ENCODE data around the gene TNPO2. TPM values are rescaled to one million over a fixed set of nuclear protein-coding genes. Genes with fewer than 3 reads are reported as not detected.

Gene TNPO2
- total and polyA plus RNA-seq, 2 of the 13 experiments (the other 11 are each of a cell fraction or from before 2014, with no cell fraction given), result 31.7 to 61.0 TPM

- H3K9ac ChIP-seq (ENCODE audit: insufficient read depth, low read depth, low read length), result no peak overlapping the region
- WGBS (ENCODE audit: low lambda C conversion rate), result 100% methylated on average over 2 of the region's 2 CpGs
- H4K20me1 ChIP-seq (ENCODE audit: insufficient read depth, low read length), result peaks cover 4% of the 10 kb centered on the region; the same call in 1 of the 2 replicates
- TF ChIP-seq SALL2 (CRISPR knock-in tag; IDR thresholded peaks at IDR 0.05) (no peak), MIXL1 (CRISPR knock-in tag; IDR thresholded peaks at IDR 0.05) (no peak), FOXA1 (IDR thresholded peaks at IDR 0.05) (no peak), FOXA1 (CRISPR knock-in tag; IDR thresholded peaks at IDR 0.05) (no peak), FOXP4 (CRISPR knock-in tag; IDR thresholded peaks at IDR 0.05) (no peak), DZIP1 (CRISPR knock-in tag; IDR thresholded peaks at IDR 0.05) (no peak), PRDM15 (CRISPR knock-in tag; IDR thresholded peaks at IDR 0.05) (no peak), ZNF580 (CRISPR knock-in tag; IDR thresholded peaks at IDR 0.05; ENCODE audit: borderline replicate concordance, low read depth) (no peak), SKI (IDR thresholded peaks at IDR 0.05; ENCODE audit: partially characterized antibody) (no peak), MYC (CRISPR knock-in tag; IDR thresholded peaks at IDR 0.05; ENCODE audit: borderline replicate concordance) (no peak), ZNF549 (CRISPR knock-in tag; IDR thresholded peaks at IDR 0.05) (no peak), UBTF (CRISPR knock-in tag; IDR thresholded peaks at IDR 0.05) (no peak)
- H3K79me2 ChIP-seq (ENCODE audit: insufficient read depth, low read length), result peaks cover 26% of the 10 kb centered on the region
- FAIRE-seq (no peak), DNase-seq (ENCODE audit: low spot score) (no peak), ATAC-seq (no peak)
- no peak overlapping the region for H2AFZ ChIP-seq (ENCODE audit: low read length)
- H3K27me3 ChIP-seq (ENCODE audit: control insufficient read depth in 1 of 2, insufficient read depth in 2 of 2, low read length in 2 of 2), result no peaks in the 10 kb centered on the region; a peak in 1 of 5 replicates
- in situ Hi-C loops (cut with HindIII; ENCODE audit: extremely low pct_ligation_motif_present, low pct_unique_long_range_greater_than_20kb), result no loop called here
- H3K36me3 ChIP-seq (replicated peaks in 1 of 2; ENCODE audit: control insufficient read depth in 1 of 2, insufficient read depth in 2 of 2, low read length in 2 of 2), result peaks cover 17 to 27% of the 10 kb centered on the region in 2 experiments
- ChIA-PET CTCF (ENCODE audit: low intra/inter-chr PET ratio, low total read pairs) (no interaction called here), POLR2A (no interaction called here)
- no peak overlapping the region for H3K4me3 ChIP-seq (replicated peaks in 1 of 3; ENCODE audit: insufficient read depth in 1 of 3, low read depth in 2 of 3, low read length in 3 of 3)
- intact Hi-C loops (cut with micrococcal nuclease; ENCODE audit: unreplicated experiment), result no loop called here
- H3K4me2 ChIP-seq (ENCODE audit: low read depth, low read length), result no peak overlapping the region
- H3K27ac ChIP-seq (ENCODE audit: extremely low read length, insufficient read depth, low read length), result no peak overlapping the region
- peaks cover 17% of the 10 kb centered on the region for H3K4me1 ChIP-seq (ENCODE audit: insufficient read depth, low read length)
- H3K9me3 ChIP-seq (ENCODE audit: low read length), result no peaks in the 10 kb centered on the region
- no TSS peak for BruUV-seq (replicated peaks)
Observed at GRCh38 chr19:12726988-12727316, 3.2 kb upstream of the TNPO2 start.
